HG03565 (cell line): ENCODE data around the gene KIAA1191.

Experiments
- ATAC-seq: cut with Tn5 transposase; IDR thresholded peaks from one replicate; pipeline ENCODE4 v1.9.1; 2021; ENCODE audit warnings: mild to moderate bottlenecking, moderate library complexity; ENCODE audit not compliant: unreplicated experiment

The KIAA1191 gene

GRCh38 chr5:176365351-176366231, 4.0 kb upstream of the KIAA1191 start, which contains the start of gene ARL10:
Gene ARL10, plus strand, starts transcription at chr5:176365487. Its CDS starts 77 bp downstream, at chr5:176365564.
- no peak for ATAC-seq

- no peak for ATAC-seq
Observed at GRCh38 chr5:176364765-176365350, 3.3 kb upstream of the KIAA1191 start.

GRCh38 chr5:176362233-176362490, 598 bp upstream of the KIAA1191 start:
- peak; percentile 7 for ATAC-seq

GRCh38 chr5:176360894-176361436, 599 bp downstream of the KIAA1191 start:
- no peak for ATAC-seq

GRCh38 chr5:176359658-176360057, 1.9 kb downstream of the KIAA1191 start:
- ATAC-seq, result no peak

- ATAC-seq, result no peak
Observed at GRCh38 chr5:176356179-176356566, 5.4 kb downstream of the KIAA1191 start.

- ATAC-seq, result no peak
Observed at GRCh38 chr5:176355400-176356178, 6.0 kb downstream of the KIAA1191 start.

GRCh38 chr5:176353533-176353932, 8.0 kb downstream of the KIAA1191 start:
- no peak for ATAC-seq

GRCh38 chr5:176352116-176352878, 9.3 kb downstream of the KIAA1191 start:
- ATAC-seq, result no peak

GRCh38 chr5:176350416-176350815, 11.1 kb downstream of the KIAA1191 start:
- no peak for ATAC-seq

GRCh38 chr5:176342766-176343458, 18.7 kb downstream of the KIAA1191 start:
- no peak for ATAC-seq

- no peak for ATAC-seq
Observed at GRCh38 chr5:176342158-176342483, 19.4 kb downstream of the KIAA1191 start.

GRCh38 chr5:176341325-176342157, 20.0 kb downstream of the KIAA1191 start:
- no peak for ATAC-seq

- no peak for ATAC-seq
Observed at GRCh38 chr5:176339304-176339703, 22.3 kb downstream of the KIAA1191 start.

- no peak for ATAC-seq
Observed at GRCh38 chr5:176337913-176338312, 23.7 kb downstream of the KIAA1191 start.

- ATAC-seq, result no peak
Observed at GRCh38 chr5:176334031-176334770, 27.4 kb downstream of the KIAA1191 start.

GRCh38 chr5:176320577-176320976, 41.0 kb downstream of the KIAA1191 start:
- ATAC-seq, result no peak

- no peak for ATAC-seq
Observed at GRCh38 chr5:176319827-176320554, 41.6 kb downstream of the KIAA1191 start.
